ENCODE results near the gene SLC25A29.
A peak's percentile ranks its signal among the peaks of the same experiment; 100 is the strongest.
"Not testable (repeated sequence)": the region's sequence is repeated elsewhere in the genome, so short reads cannot be mapped to it uniquely, and the experiment has no call there.

The SLC25A29 gene, protein sequence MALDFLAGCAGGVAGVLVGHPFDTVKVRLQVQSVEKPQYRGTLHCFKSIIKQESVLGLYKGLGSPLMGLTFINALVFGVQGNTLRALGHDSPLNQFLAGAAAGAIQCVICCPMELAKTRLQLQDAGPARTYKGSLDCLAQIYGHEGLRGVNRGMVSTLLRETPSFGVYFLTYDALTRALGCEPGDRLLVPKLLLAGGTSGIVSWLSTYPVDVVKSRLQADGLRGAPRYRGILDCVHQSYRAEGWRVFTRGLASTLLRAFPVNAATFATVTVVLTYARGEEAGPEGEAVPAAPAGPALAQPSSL

DNA sequence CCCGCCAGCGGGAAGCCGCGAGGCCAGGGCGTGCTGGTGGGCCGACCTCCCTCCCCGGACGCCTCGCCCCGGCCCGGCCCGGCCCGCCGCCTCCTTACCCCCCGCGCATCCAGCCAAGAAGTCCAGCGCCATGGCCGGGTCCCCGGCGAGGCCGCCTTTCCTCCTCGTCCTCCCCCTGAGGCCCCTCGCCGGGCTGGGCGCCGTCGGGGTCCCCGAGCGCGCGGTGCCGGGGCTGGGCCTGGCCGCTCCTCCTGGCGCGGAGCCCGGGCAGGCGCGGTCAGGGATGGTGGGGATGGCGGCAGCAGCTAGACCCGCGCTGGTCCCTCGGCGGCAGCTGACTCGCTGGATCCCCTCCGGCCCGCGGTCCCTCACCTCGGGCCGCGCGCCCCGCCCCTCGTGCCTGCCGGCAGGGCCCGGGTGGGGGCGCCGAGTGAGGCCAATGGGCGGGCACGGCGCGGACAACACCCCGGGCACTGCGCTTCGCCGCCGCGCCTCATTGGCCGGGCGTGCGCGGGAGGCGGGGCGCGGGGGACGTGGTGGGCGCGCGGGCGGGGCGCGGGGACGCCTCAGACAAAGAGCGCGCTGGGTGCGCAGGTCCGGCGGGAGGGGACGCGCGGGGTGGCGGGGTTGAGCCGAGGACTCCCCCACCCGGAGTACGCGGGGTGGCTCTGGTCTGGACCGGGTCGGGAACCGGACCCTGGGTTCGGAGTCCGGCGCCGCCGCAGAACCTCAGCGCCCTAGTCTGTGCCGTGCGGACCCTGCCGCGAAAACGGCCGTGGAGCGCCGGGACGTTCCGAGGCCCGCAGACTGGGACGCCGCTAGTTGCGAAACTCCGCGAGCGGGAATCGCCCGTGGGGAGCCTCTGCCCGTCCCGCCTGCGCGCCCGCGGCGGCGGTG, at the start of gene SLC25A29:
Gene SLC25A29 (minus strand): TSS at position 344 of the 897 bp plus-strand sequence. CDS start 212 bp downstream, at position 132.
- DNase-seq (ENCODE audit: low read depth in 2 of 2), result peak; percentile 50 to 57

DNA sequence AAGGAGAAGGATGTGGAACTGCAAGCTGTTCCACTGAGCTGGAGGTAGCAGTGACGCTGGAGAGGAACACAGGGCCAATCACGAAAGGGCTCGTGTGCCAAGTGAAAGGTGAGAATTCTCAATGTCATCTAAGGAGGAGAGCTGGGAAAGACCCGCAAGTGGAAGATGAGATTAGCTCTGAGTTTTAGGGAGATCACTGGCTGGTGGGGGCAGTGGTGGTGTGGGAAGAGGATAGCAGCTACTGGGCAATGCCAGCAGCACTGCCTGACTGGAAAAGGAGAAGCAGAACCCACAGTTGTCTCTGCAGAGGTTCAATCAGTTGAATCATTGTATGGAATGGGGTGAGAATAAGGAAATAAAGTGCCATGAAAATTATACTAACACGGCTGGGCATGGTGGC, 44.7 kb upstream of the SLC25A29 start:
- DNase-seq (ENCODE audit: low read depth in 2 of 2), result no peak

DNA sequence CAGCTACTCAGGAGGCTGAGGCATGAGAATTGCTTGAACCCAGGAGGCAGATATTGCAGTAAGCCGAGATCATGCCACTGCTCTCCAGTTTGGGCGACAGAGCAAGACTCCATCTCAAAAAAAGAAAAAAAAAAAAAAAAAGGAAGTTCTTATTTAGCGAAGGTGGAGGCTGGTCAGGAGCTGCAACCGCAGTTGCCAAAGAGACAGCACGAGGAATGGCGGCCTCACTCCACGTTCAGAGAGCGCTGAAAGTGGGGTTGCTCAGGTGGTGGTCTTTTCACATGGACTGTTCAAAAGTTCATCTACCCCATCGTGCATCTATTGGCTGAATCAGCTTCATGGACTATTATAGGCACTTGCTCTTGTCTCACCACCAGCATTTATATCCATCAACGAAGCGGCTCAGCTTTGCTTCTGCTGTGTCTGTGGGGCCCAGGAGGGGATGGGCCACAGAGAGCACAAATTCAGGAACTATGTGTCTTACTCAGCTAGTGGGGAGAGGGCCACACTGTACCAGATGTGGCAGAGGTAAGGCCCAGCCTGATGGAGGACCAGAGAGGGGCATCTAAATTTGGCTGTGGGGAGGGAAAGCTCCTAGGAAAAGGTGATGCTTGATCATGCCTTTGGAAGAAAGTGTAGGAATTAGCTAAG, 44.2 kb upstream of the SLC25A29 start:
- no peak for DNase-seq (ENCODE audit: low read depth in 2 of 2)

GRCh38 chr14:100348784-100349685, 42.8 kb upstream of the SLC25A29 start:
- DNase-seq (ENCODE audit: low read depth in 2 of 2), result no peak

GRCh38 chr14:100348253-100348729, 42.0 kb upstream of the SLC25A29 start:
- DNase-seq (ENCODE audit: low read depth in 2 of 2), result no peak

- DNase-seq (ENCODE audit: low read depth in 2 of 2), result no peak
These were observed 40.3 kb upstream of the SLC25A29 start for GRCh38 chr14:100346306-100347091.

- DNase-seq (ENCODE audit: low read depth in 2 of 2), result no peak
These were observed 39.5 kb upstream of the SLC25A29 start for GRCh38 chr14:100345711-100346110.

DNA sequence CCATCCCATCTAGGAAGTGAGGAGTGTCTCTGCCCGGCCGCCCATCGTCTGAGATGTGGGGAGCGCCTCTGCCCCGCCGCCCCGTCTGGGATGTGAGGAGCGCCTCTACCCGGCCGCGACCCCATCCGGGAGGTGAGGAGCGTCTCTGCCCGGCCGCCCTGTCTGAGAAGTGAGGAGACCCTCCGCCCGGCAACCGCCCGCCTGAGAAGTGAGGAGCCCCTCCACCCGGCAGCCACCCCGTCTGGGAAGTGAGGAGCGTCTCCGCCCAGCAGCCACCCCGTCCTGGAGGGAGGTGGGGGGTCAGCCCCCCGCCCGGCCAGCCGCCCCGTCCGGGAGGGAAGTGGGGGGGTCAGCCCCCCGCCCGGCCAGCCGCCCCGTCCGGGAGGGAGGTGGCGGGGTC, 38.4 kb upstream of the SLC25A29 start:
- not testable (repeated sequence) for DNase-seq (ENCODE audit: low read depth in 2 of 2)

DNA sequence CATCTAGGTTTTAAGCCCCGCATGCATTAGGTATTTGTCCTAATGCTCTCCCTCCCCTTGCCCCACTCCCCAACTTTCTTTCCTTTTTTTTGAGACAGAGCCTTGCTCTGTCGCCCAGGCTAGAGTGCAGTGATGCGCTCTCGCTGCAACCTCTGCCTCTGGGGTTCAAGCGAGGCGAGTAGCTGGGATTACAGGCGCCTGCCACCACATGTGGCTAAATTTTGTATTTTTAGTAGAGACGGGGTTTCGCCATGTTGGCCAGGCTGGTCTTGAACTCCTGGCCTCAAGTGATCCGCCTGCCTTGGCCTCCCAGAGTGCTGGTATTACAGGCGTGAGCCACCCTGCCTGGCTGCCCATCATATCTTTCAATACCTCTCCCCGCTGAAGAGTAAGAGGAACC, 36.6 kb upstream of the SLC25A29 start:
- not testable (repeated sequence) for DNase-seq (ENCODE audit: low read depth in 2 of 2)

DNA sequence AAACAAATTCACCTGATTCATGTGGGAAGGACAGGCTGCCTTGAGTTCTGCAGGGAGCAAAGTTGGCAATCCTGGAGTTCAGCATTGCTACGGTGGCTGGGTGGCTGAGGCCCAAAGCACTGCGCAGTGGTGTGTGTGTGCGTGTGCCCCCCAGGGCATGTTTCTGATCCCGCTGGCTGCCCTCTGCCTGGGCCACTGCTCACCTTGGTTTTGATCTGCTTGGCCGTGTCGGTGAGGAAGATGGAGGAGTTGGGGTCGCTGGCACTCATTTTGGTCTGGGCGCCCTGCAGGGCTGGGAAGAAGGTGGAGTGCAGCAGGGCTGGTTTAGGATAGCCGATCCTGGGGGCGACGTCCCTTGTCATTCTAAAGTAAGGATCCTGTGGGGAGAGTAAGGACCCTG, 36.0 kb upstream of the SLC25A29 start:
- DNase-seq (ENCODE audit: low read depth in 2 of 2), result no peak

DNA sequence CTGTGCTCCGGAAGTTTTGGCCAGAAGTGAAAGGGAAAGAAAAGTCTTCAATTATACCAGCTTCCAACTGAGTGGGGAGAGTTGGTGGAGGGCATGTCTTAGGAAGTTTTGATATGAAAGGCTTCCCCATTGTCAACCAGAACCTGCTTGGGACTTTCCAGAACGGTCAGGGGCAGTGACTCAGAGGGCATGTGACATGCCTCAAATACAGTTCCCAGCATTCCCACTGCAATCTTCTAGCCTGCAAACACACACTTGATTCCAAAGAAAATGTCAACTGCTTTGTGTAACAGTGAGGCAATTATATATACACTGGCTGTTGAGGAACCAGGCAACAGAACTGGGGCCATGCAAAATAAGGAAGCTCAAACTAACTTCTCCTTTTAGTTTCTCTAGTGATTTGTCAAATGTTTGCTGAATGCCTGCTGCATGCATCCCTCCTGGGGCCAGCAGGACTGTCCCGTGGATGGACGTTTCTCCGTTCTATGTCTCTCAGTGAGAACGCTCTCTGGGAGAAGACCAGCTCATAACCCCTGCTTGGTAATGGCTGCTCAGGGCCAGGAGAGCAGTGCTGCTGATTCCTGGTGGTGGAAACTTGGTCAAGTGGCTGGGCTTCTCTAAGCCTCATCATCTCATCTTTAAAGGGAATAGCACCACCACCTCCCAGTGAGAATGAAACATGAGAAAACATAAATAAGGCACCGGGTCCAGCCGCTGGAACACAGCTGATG, 35.2 kb upstream of the SLC25A29 start:
- no peak for DNase-seq (ENCODE audit: low read depth in 2 of 2)

GRCh38 chr14:100340423-100340813, 34.2 kb upstream of the SLC25A29 start:
- DNase-seq (ENCODE audit: low read depth in 2 of 2), result no peak

DNA sequence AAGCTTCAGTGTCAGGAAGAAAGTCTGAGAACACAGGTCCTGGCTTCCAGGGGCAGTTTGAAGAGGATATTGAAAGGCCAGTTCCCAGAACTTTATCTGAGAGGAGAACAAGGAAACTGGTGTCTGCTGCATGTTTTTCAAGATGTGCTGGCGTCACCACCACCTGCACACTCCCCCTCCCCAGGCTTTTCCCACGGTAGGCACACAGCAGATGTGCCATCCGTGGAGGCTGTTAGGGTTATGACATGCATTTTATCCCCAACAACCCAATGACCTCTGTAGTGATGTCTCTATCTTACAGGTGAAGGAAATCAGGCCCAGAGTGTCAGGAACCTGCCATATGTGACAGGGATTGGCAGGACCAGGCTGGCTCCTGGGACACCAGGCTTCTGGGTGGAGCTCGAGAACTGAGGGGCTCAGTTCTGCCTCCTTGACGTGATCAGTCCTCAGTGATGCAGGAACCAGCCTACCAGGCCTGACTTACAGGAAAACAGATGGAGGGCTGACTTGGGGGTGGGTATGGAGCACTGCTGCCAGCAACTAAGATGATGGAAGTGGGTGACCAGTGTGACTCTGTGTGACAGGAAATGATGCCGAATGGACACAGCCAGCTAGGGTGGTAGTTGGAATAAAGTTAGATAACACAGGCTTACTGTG, 33.6 kb upstream of the SLC25A29 start:
- DNase-seq (ENCODE audit: low read depth in 2 of 2), result no peak

DNA sequence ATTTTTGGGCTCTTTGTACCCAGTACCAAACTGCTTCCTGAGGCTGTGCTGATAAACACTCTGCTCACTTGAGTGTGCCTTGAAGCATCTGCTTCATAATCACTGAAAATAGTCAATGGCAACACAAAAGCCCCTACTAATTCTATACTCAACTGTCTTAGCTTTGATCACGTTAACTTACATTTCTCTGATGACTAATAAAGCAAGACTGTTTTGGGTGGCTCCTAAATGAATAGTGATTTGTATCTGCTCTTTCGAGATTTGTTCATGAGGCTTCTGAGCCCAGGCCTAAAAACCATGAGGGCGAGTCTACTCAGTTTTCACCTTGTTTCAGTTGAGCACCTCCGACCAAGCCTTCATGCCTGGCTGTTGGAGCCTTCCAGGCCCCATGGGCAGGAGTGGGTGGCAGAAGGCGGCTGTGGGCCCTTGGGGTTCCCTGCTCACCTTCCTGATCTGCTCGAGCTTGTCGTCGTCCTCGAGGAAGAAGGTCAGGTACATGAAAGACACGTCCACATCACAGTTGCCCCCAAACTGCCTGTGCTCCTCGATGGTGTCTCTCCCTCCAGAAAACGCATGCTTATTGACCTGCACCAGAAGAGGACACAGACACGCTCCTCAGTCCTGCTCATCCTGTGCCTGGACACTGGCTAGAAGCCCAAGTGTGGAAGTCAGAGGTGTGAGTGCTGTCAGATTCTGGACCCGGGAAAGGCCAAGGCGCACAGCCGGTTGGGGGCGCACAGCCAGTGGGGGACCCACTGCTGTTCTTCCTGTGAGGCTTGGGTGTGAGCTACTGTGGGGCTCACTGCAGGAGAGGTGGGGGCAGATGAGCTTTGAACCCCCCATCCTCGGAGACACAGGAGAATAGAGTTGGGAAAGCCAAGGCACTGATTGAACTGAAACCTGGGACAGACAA, 30.6 kb upstream of the SLC25A29 start:
- no peak for DNase-seq (ENCODE audit: low read depth in 2 of 2)

- DNase-seq (ENCODE audit: low read depth in 2 of 2), result no peak
These were observed 28.7 kb upstream of the SLC25A29 start for GRCh38 chr14:100334904-100335303.

GRCh38 chr14:100333827-100334226, 27.6 kb upstream of the SLC25A29 start:
- DNase-seq (ENCODE audit: low read depth in 2 of 2), result no peak

GRCh38 chr14:100333311-100333710, 27.1 kb upstream of the SLC25A29 start:
- DNase-seq (ENCODE audit: low read depth in 2 of 2), result no peak

GRCh38 chr14:100332797-100333196, 26.6 kb upstream of the SLC25A29 start:
- DNase-seq (ENCODE audit: low read depth in 2 of 2), result no peak
